Right cardiac atrium (tissue), 5 donors: Measurements from ENCODE around the gene CNOT10. TPM values are rescaled to one million over a fixed set of nuclear protein-coding genes. Genes with fewer than 3 reads are reported as not detected.
A peak's percentile ranks its signal among the peaks of the same experiment; 100 is the strongest.
"Not testable (repeated sequence)": the region's sequence is repeated elsewhere in the genome, so short reads cannot be mapped to it uniquely, and the experiment has no call there.

Source experiments
- ATAC-seq, 2 donors: fragments of 200-7000 bp; cut with Tn5 transposase; one replicate each; pipeline versions ENCODE4 v1.8.0 to v1.9.1; 2020; ENCODE audit warnings: moderate library complexity in 2 of 2, mild to moderate bottlenecking in 1 of 2
- DNase-seq, 3 donors: peaks; one replicate each; pipeline ENCODE4 v3.0.0-alpha.2; 2020
- H3K27ac ChIP-seq: one replicate; pipeline ENCODE4 v1.5.1; 2013; ENCODE audit warnings: mild to moderate bottlenecking, low read length, control low read depth, moderate library complexity
- H3K27me3 ChIP-seq: one replicate; pipeline ENCODE4 v1.6.1; 2013; ENCODE audit not compliant: control insufficient read depth, insufficient read depth
- H3K4me1 ChIP-seq: one replicate; pipeline ENCODE4 v1.6.1; 2013; ENCODE audit warnings: low read length; ENCODE audit not compliant: control insufficient read depth, insufficient read depth
- H3K4me3 ChIP-seq: one replicate; pipeline ENCODE4 v1.5.1; 2013; ENCODE audit warnings: low read length, control low read depth
- H3K9me3 ChIP-seq: one replicate; pipeline ENCODE4 v1.6.1; 2013; ENCODE audit warnings: low read length; ENCODE audit not compliant: control insufficient read depth
- WGBS: extraction: QIAGEN DNeasy Blood & Tissue Kit; methylation state at CpG from one replicate; pipeline ENCODE4 v1.1.7; 2013; 5-methylcytosine and 5-hydroxymethylcytosine counted together
- intact Hi-C, 4 donors: fragments of 100-400 bp; cut with DNase I; formaldehyde crosslinking; loops; one replicate each; pipeline versions ENCODE4 v1.11.0 to v1.14.0; 2022 to 2023
- polyA plus RNA-seq: library from polyadenylated mRNA; stranded (reverse); fragments of 200-250 nt; gene quantifications from one replicate; pipeline ENCODE4 v1.2.3, GENCODE V29; 2013
- total RNA-seq, 4 donors: library from RNA; stranded (reverse); fragmentation: NEBNext Ultra II Directional; extraction: Animal tissue kit (Norgen Biotek cat#: 25700); gene quantifications; one replicate each; pipeline ENCODE4 v1.2.1, GENCODE V29; 2021
- donor health status: healthy with polysubstance abuse.
- donor health status: DM: no; HTN: yes; CAD: no.
- donor health status: DM: no; HTN: no; CAD: no.
- donor health status: DM: no; HTN: yes; CAD: no; lungs with severe emphysema.
- donor health status: DM: yes; HTN: yes; CAD: no.

Gene CNOT10
- total and polyA plus RNA-seq, 5 donors = 7.9 to 20.7 (median 16.0) TPM

GRCh38 chr3:32757618-32758374 lies 72.8 kb downstream of the CNOT10 start:
- intact Hi-C loops = no loop called here
- Histone ChIP-seq H3K4me3 (no peak overlapping the region), H3K4me1 (no peaks in the 10 kb centered on the region), H3K27me3 (no peaks in the 10 kb centered on the region), H3K27ac (no peak overlapping the region), H3K9me3 (no peaks in the 10 kb centered on the region)
- DNase-seq (no peak), ATAC-seq (no peak)
- 85% methylated on average over 2 of the region's 2 CpGs for WGBS

GRCh38 chr3:32758375-32758753 lies 73.4 kb downstream of the CNOT10 start:
- no peak for ATAC-seq

GRCh38 chr3:32759342-32759741 lies 74.4 kb downstream of the CNOT10 start:
- H3K4me3 ChIP-seq = no peak overlapping the region
- no peaks in the 10 kb centered on the region for H3K27me3 ChIP-seq
- ATAC-seq (no peak), DNase-seq (no peak)
- intact Hi-C loops = no loop called here
- WGBS = 82% methylated on average over 4 of the region's 4 CpGs
- H3K4me1 ChIP-seq = no peaks in the 10 kb centered on the region
- no peak overlapping the region for H3K27ac ChIP-seq
- H3K9me3 ChIP-seq = no peaks in the 10 kb centered on the region

More at GRCh38 chr3:32758375-32758753, 73.4 kb downstream of the CNOT10 start:
- no peaks in the 10 kb centered on the region for H3K27me3 ChIP-seq
- H3K9me3 ChIP-seq = no peaks in the 10 kb centered on the region
- no peak for DNase-seq
- H3K27ac ChIP-seq = no peak overlapping the region
- intact Hi-C loops = no loop called here
- H3K4me3 ChIP-seq = no peak overlapping the region
- H3K4me1 ChIP-seq = no peaks in the 10 kb centered on the region

GRCh38 chr3:32764481-32764880 lies 79.5 kb downstream of the CNOT10 start:
- H3K9me3 ChIP-seq = no peaks in the 10 kb centered on the region
- WGBS = 94% methylated on average over 8 of the region's 8 CpGs
- H3K27me3 ChIP-seq = no peaks in the 10 kb centered on the region
- no peaks in the 10 kb centered on the region for H3K4me1 ChIP-seq
- DNase-seq = no peak
- H3K4me3 ChIP-seq = no peak overlapping the region
- no peak for ATAC-seq
- intact Hi-C loops = no loop called here
- H3K27ac ChIP-seq = no peak overlapping the region

GRCh38 chr3:32778389-32778788 lies 93.4 kb downstream of the CNOT10 start:
- no peaks in the 10 kb centered on the region for H3K27me3 ChIP-seq
- intact Hi-C loops = no loop called here
- H3K27ac ChIP-seq = no peak overlapping the region
- no peaks in the 10 kb centered on the region for H3K9me3 ChIP-seq
- H3K4me3 ChIP-seq = no peak overlapping the region
- DNase-seq (no peak), ATAC-seq (no peak)
- 92% methylated on average over 4 of the region's 4 CpGs for WGBS
- no peaks in the 10 kb centered on the region for H3K4me1 ChIP-seq

- 91% methylated on average over 10 of the region's 10 CpGs for WGBS
- no peaks in the 10 kb centered on the region for H3K9me3 ChIP-seq
- peak overlapping the region; percentile 42 for H3K4me3 ChIP-seq
- no peaks in the 10 kb centered on the region for H3K27me3 ChIP-seq
- no peak overlapping the region for H3K27ac ChIP-seq
- DNase-seq = no peak
- intact Hi-C loops = no loop called here
- H3K4me1 ChIP-seq = no peaks in the 10 kb centered on the region
- no peak for ATAC-seq
These were observed 95.2 kb downstream of the CNOT10 start for GRCh38 chr3:32780071-32780734.

GRCh38 chr3:32780735-32781210 lies 95.8 kb downstream of the CNOT10 start:
- Histone ChIP-seq H3K27me3 (no peaks in the 10 kb centered on the region), H3K4me3 (peak overlapping the region; percentile 42), H3K4me1 (no peaks in the 10 kb centered on the region), H3K27ac (no peak overlapping the region), H3K9me3 (no peaks in the 10 kb centered on the region)
- DNase-seq (peak; percentile 42 to 69 (median 67)), ATAC-seq (peak; percentile 55 to 76)
- intact Hi-C loops = no loop called here
- WGBS = 6% methylated on average over 36 of the region's 36 CpGs

GRCh38 chr3:32781211-32781968 lies 96.4 kb downstream of the CNOT10 start:
- Histone ChIP-seq H3K27me3 (no peaks in the 10 kb centered on the region), H3K9me3 (no peaks in the 10 kb centered on the region), H3K27ac (no peak overlapping the region), H3K4me3 (peak overlapping the region; percentile 42), H3K4me1 (no peaks in the 10 kb centered on the region)
- intact Hi-C loops = no loop called here
- peak; percentile 78 to 91 (median 90) for DNase-seq
- peak; percentile 96 for ATAC-seq
- 2% methylated on average over 59 of the region's 59 CpGs for WGBS

GRCh38 chr3:32781969-32782270 lies 96.9 kb downstream of the CNOT10 start:
- H3K27me3 ChIP-seq, H3K27ac ChIP-seq, H3K4me3 ChIP-seq, H3K4me1 ChIP-seq, H3K9me3 ChIP-seq, ATAC-seq, DNase-seq, intact Hi-C loops: not testable (repeated sequence)
- 94% methylated on average over 9 of the region's 9 CpGs for WGBS

GRCh38 chr3:32782407-32782806 lies 97.4 kb downstream of the CNOT10 start:
- no peaks in the 10 kb centered on the region for H3K9me3 ChIP-seq
- ATAC-seq (no peak), DNase-seq (no peak)
- WGBS = 89% methylated on average over 3 of the region's 3 CpGs
- intact Hi-C loops = no loop called here
- no peak overlapping the region for H3K27ac ChIP-seq
- H3K4me1 ChIP-seq = no peaks in the 10 kb centered on the region
- H3K27me3 ChIP-seq = no peaks in the 10 kb centered on the region
- no peak overlapping the region for H3K4me3 ChIP-seq

GRCh38 chr3:32791833-32792232 lies 106.8 kb downstream of the CNOT10 start:
- Histone ChIP-seq H3K4me3 (no peak overlapping the region), H3K9me3 (no peaks in the 10 kb centered on the region), H3K27ac (no peak overlapping the region), H3K27me3 (no peaks in the 10 kb centered on the region), H3K4me1 (no peaks in the 10 kb centered on the region)
- 71% methylated on average over 3 of the region's 3 CpGs for WGBS
- intact Hi-C loops = no loop called here
- ATAC-seq (no peak), DNase-seq (no peak)
